H1 (cell line): ENCODE data around the gene ZBTB20. TPM values are rescaled to one million over a fixed set of nuclear protein-coding genes. Genes with fewer than 3 reads are reported as not detected.

Experiments used
- RAD21 ChIP-seq, 2 experiments: IDR thresholded peaks in 1 of 2; conservative IDR thresholded peaks in 1 of 2; 2 replicates each; pipeline ENCODE4 v1.6.1; 2011; ENCODE audit warnings: low read depth in 2 of 2, low read length in 2 of 2, improper control_type of control experiment in 1 of 2, inconsistent platforms in 1 of 2, mild to moderate bottlenecking in 1 of 2, moderate library complexity in 1 of 2
- SIN3A ChIP-seq, 2 experiments: IDR thresholded peaks in 1 of 2; conservative IDR thresholded peaks in 1 of 2; 2 replicates each; pipeline ENCODE4 v1.6.1; 2011 to 2012; ENCODE audit warnings: low read length in 2 of 2, improper control_type of control experiment in 1 of 2, low read depth in 1 of 2, mild to moderate bottlenecking in 1 of 2
- TAF7 ChIP-seq: optimal IDR thresholded peaks from 2 replicates; pipeline ENCODE3; 2011; ENCODE audit warnings: low read depth, mild to moderate bottlenecking, inconsistent platforms, low read length, moderate library complexity, borderline replicate concordance
- polyA plus RNA-seq, 7 experiments: library from polyadenylated mRNA; depleted of rRNA in 3 of 7; stranded (reverse) in 5 of 7; unstranded in 2 of 7; fragments of >200 nt in 5 of 7; fragments of 200-250 nt in 2 of 7; gene quantifications; 1 replicate in 5 of 7; 2 replicates in 1 of 7; 4 replicates in 1 of 7; pipeline versions ENCODE4 v1.2.1 to v1.2.3, GENCODE V29; 2011 to 2013; ENCODE audit warnings: missing spikeins in 2 of 7, mixed read lengths in 2 of 7
- total RNA-seq: library from RNA; stranded (reverse); fragmentation: NEBNext Ultra II Directional; extraction: Animal tissue kit (Norgen Biotek cat#: 25700); gene quantifications from 2 replicates; pipeline ENCODE4 v1.2.1, GENCODE V29; 2021

ZBTB20 gene
- total and polyA plus RNA-seq, 2 of the 8 experiments (the other 6 are each of a cell fraction or from before 2014, with no cell fraction given) = 0.35 to 1.3 TPM

DNA sequence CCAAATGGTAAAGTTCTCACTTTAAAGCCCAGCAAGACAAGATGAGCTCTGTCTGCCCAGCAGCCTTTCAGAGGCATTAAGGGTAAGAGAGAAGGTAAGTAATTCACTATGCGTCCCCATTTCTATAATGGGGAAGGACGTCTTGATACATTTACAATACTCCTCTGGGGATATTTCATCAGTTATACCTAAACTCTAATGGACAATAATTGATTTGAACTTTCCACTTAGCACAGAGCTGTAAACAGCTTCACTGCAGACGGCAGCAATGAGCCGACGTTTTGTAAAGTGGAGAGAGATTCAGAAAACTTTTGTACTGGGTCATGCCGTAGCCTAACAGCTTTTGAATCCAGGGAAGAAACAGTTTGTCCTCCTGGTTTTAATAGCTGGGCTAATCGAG, 725.9 kb downstream of the ZBTB20 start (continued):
- TF ChIP-seq SIN3A (conservative IDR thresholded peaks at IDR 0.05 in 1 of 2, IDR thresholded peaks at IDR 0.05 in 1 of 2; ENCODE audit: low read depth in 1 of 2, low read length in 2 of 2) = no peak
- TF ChIP-seq TAF7 = no peak
- no peak for TF ChIP-seq RAD21 (IDR thresholded peaks at IDR 0.05 in 1 of 2, conservative IDR thresholded peaks at IDR 0.05 in 1 of 2; ENCODE audit: low read depth in 2 of 2, low read length in 2 of 2)
- TF ChIP-seq, all 59 proteins: peak for 0
